HepG2 (cell line): ENCODE data around the gene FAM161A. TPM values are rescaled to one million over a fixed set of nuclear protein-coding genes. Genes with fewer than 3 reads are reported as not detected.

Source experiments
- ATAC-seq: fragments of 200-7000 bp; cut with Tn5 transposase; 3 replicates; pipeline ENCODE4 v1.9.1; 2020; ENCODE audit warnings: mild to moderate bottlenecking, moderate library complexity
- BruUV-seq: library from RNA; stranded (reverse); fragments of 400-500 nt; replicated peaks from 2 replicates; lab custom pipeline; 2021; lab: Mats Ljungman, UMichigan
- CTCF ChIA-PET: fragments of 300-600 bp; formaldehyde crosslinking; extraction: SDS; loops from one replicate; lab custom pipeline; 2021; ENCODE audit warnings: low total read pairs, inconsistent platforms, low intra/inter-chr PET ratio; lab: Yijun Ruan, JAX
- POLR2A ChIA-PET: fragments of 350-600 bp; sonication (Branson Sonifier 250); formaldehyde crosslinking; loops from one replicate; lab custom pipeline; 2020; ENCODE audit warnings: antibody characterized with exemption, inconsistent platforms; lab: Yijun Ruan, JAX
- DNase-seq: peaks from one replicate; pipeline ENCODE4 v3.0.0-alpha.2; 2015; ENCODE audit warnings: low spot score
- FAIRE-seq: peaks from 3 replicates; lab custom pipeline; 2011; peaks lifted over from hg19 to GRCh38; lab: Jason Lieb, UNC
- H2AFZ ChIP-seq: one replicate; pipeline ENCODE4 v1.6.1; 2011; ENCODE audit warnings: low read length, inconsistent platforms
- H3K27ac ChIP-seq: fragments of 300-600 bp; 3 replicates; pipeline ENCODE4 v1.8.0; 2011; ENCODE audit warnings: mixed run types, mild to moderate bottlenecking, mixed read lengths, low read length, inconsistent platforms; ENCODE audit not compliant: insufficient read depth; ENCODE audit errors: extremely low read length
- H3K27me3 ChIP-seq, 2 experiments: fragments of 200-600 bp in 1 of 2; 2 replicates in 1 of 2; 3 replicates in 1 of 2; pipeline versions ENCODE4 v1.6.0 to v1.8.0; 2011; ENCODE audit warnings: low read length in 2 of 2, mild to moderate bottlenecking in 2 of 2, moderate library complexity in 2 of 2, inconsistent platforms in 1 of 2; ENCODE audit not compliant: insufficient read depth in 2 of 2, control insufficient read depth in 1 of 2
- H3K36me3 ChIP-seq, 2 experiments: fragments of 200-600 bp in 1 of 2; replicated peaks in 1 of 2; 2 replicates in 1 of 2; 3 replicates in 1 of 2; pipeline versions ENCODE4 v1.5.1 to v1.8.0; 2011; ENCODE audit warnings: low read length in 2 of 2, inconsistent platforms in 1 of 2; ENCODE audit not compliant: insufficient read depth in 2 of 2, control insufficient read depth in 1 of 2
- H3K4me1 ChIP-seq: 2 replicates; pipeline ENCODE4 v1.5.1; 2012; ENCODE audit warnings: low read length, inconsistent platforms; ENCODE audit not compliant: insufficient read depth
- H3K4me2 ChIP-seq: 2 replicates; pipeline ENCODE4 v1.6.0; 2011; ENCODE audit warnings: low read depth, low read length, inconsistent platforms
- H3K4me3 ChIP-seq, 3 experiments: fragments of 200-600 bp in 1 of 3; sonication (generic), shearing (Covaris generic) in 1 of 3; replicated peaks in 1 of 3; 2 replicates each; pipeline ENCODE4 v1.5.1; 2011 to 2016; ENCODE audit warnings: low read length in 3 of 3, inconsistent platforms in 2 of 3, low read depth in 2 of 3, mild to moderate bottlenecking in 2 of 3, control low read depth in 1 of 3, mixed read lengths in 1 of 3; ENCODE audit not compliant: insufficient read depth in 1 of 3
- H3K79me2 ChIP-seq: one replicate; pipeline ENCODE4 v1.6.1; 2011; ENCODE audit warnings: low read length, inconsistent platforms; ENCODE audit not compliant: insufficient read depth
- H3K9ac ChIP-seq: 2 replicates; pipeline ENCODE4 v1.6.0; 2011; ENCODE audit warnings: mild to moderate bottlenecking, low read depth, low read length, inconsistent platforms; ENCODE audit not compliant: insufficient read depth
- H3K9me3 ChIP-seq: 2 replicates; pipeline ENCODE4 v1.5.1; 2012; ENCODE audit warnings: mild to moderate bottlenecking, low read length
- H4K20me1 ChIP-seq: 2 replicates; pipeline ENCODE4 v1.6.0; 2011; ENCODE audit warnings: inconsistent platforms, mild to moderate bottlenecking, low read length, moderate library complexity; ENCODE audit not compliant: insufficient read depth
- CBX5 ChIP-seq: sonication (generic); formaldehyde crosslinking; IDR thresholded peaks from 2 replicates; pipeline ENCODE4 v1.4.0; 2020; ENCODE audit warnings: missing genetic modification reagents, borderline replicate concordance
- DPF2 ChIP-seq: sonication (generic); formaldehyde crosslinking; IDR thresholded peaks from 2 replicates; pipeline ENCODE4 v1.4.0; 2020; ENCODE audit warnings: mild to moderate bottlenecking, low read depth, missing genetic modification reagents, borderline replicate concordance
- FOXO1 ChIP-seq: sonication (generic); formaldehyde crosslinking; IDR thresholded peaks from 2 replicates; pipeline ENCODE4 v1.4.0; 2020; ENCODE audit warnings: missing genetic modification reagents
- NPAS2 ChIP-seq: sonication (generic); formaldehyde crosslinking; IDR thresholded peaks from 2 replicates; pipeline ENCODE4 v1.8.0; 2022; ENCODE audit warnings: mild to moderate bottlenecking, missing genetic modification reagents, borderline replicate concordance
- SRSF4 ChIP-seq: fragments of 200-400 bp; formaldehyde crosslinking; IDR thresholded peaks from one replicate; pipeline ENCODE4 v1.6.1; 2018; ENCODE audit warnings: mild to moderate bottlenecking, low read depth, low read length, moderate library complexity; ENCODE audit not compliant: poor library complexity, severe bottlenecking
- TSC22D2 ChIP-seq: sonication (generic); formaldehyde crosslinking; IDR thresholded peaks from 2 replicates; pipeline ENCODE4 v1.5.1; 2020; ENCODE audit warnings: missing genetic modification reagents, mild to moderate bottlenecking, borderline replicate concordance
- ZBTB3 ChIP-seq: sonication (generic); formaldehyde crosslinking; IDR thresholded peaks from 2 replicates; pipeline ENCODE4 v1.4.0; 2020; ENCODE audit warnings: low read depth, mild to moderate bottlenecking, moderate library complexity, missing genetic modification reagents, borderline replicate concordance
- ZFX ChIP-seq: sonication (generic); formaldehyde crosslinking; IDR thresholded peaks from 2 replicates; pipeline ENCODE4 v1.4.0; 2020; ENCODE audit warnings: mild to moderate bottlenecking, low read depth, missing genetic modification reagents, moderate library complexity
- ZNF263 ChIP-seq: sonication (generic); formaldehyde crosslinking; IDR thresholded peaks from 2 replicates; pipeline ENCODE4 v1.4.0; 2020; ENCODE audit warnings: missing genetic modification reagents
- ZNF382 ChIP-seq: sonication (generic); formaldehyde crosslinking; IDR thresholded peaks from 2 replicates; pipeline ENCODE4 v1.5.0; 2020; ENCODE audit warnings: missing genetic modification reagents, mild to moderate bottlenecking, borderline replicate concordance
- ZNF543 ChIP-seq: sonication (generic); formaldehyde crosslinking; IDR thresholded peaks from 2 replicates; pipeline ENCODE4 v1.4.0; 2020; ENCODE audit warnings: mild to moderate bottlenecking, missing genetic modification reagents
- ZNF883 ChIP-seq: sonication (generic); formaldehyde crosslinking; IDR thresholded peaks from 2 replicates; pipeline ENCODE4 v1.5.1; 2020; ENCODE audit warnings: mild to moderate bottlenecking, missing genetic modification reagents; ENCODE audit errors: not compliant biosample characterization
- WGBS: methylation state at CpG from one replicate; pipeline ENCODE4 v1.1.6; 2017; ENCODE audit warnings: low lambda C conversion rate; 5-methylcytosine and 5-hydroxymethylcytosine counted together
- in situ Hi-C: cut with HindIII; loops from 2 replicates; pipeline ENCODE4 v1.10.0; 2017; ENCODE audit warnings: low pct_unique_long_range_greater_than_20kb; ENCODE audit not compliant: extremely low pct_ligation_motif_present
- intact Hi-C: fragments of 100-400 bp; cut with micrococcal nuclease; formaldehyde crosslinking; loops from one replicate; pipeline ENCODE4 v1.10.0; 2022; ENCODE audit not compliant: unreplicated experiment
- polyA plus RNA-seq, 8 experiments: library from polyadenylated mRNA; depleted of rRNA in 3 of 8; stranded (reverse) in 7 of 8; unstranded in 1 of 8; fragments of >200 nt; fragmentation: Illumina TruSeq in 4 of 8; extraction: Trizol in 4 of 8; gene quantifications; 2 replicates each; pipeline versions ENCODE4 v1.2.1 to v1.2.3, GENCODE V29; 2011 to 2016; ENCODE audit warnings: low read depth in 4 of 8, missing spikeins in 1 of 8, mixed read lengths in 1 of 8; ENCODE audit not compliant: insufficient read depth in 1 of 8
- total RNA-seq, 5 experiments: library from RNA; depleted of rRNA; stranded (reverse); fragments of >200 nt; fragmentation: Illumina TruSeq; extraction: Trizol; gene quantifications; 2 replicates each; pipeline ENCODE4 v1.2.3, GENCODE V29; 2016; ENCODE audit warnings: low read depth in 1 of 5
- TF ChIP-seq, protein P1 (sequence below): fragments of 450-650 bp; IDR thresholded peaks from 2 replicates; pipeline ENCODE4 v1.6.1; 2017; ENCODE audit warnings: mild to moderate bottlenecking
- TF ChIP-seq, protein P2 (sequence below): IDR thresholded peaks from 2 replicates; pipeline ENCODE4 v1.6.1; 2016
- TF ChIP-seq, protein P3 (sequence below): sonication (generic); formaldehyde crosslinking; IDR thresholded peaks from 2 replicates; pipeline ENCODE4 v1.5.0; 2020; ENCODE audit warnings: missing genetic modification reagents
- TF ChIP-seq, protein P4 (sequence below): sonication (generic); formaldehyde crosslinking; IDR thresholded peaks from 2 replicates; pipeline ENCODE4 v1.4.0; 2020; ENCODE audit warnings: missing genetic modification reagents, borderline replicate concordance

The FAM161A gene
- total and polyA plus RNA-seq, 2 of the 13 experiments (the other 11 are each of a cell fraction or from before 2014, with no cell fraction given): 2.7 to 3.4 TPM

DNA sequence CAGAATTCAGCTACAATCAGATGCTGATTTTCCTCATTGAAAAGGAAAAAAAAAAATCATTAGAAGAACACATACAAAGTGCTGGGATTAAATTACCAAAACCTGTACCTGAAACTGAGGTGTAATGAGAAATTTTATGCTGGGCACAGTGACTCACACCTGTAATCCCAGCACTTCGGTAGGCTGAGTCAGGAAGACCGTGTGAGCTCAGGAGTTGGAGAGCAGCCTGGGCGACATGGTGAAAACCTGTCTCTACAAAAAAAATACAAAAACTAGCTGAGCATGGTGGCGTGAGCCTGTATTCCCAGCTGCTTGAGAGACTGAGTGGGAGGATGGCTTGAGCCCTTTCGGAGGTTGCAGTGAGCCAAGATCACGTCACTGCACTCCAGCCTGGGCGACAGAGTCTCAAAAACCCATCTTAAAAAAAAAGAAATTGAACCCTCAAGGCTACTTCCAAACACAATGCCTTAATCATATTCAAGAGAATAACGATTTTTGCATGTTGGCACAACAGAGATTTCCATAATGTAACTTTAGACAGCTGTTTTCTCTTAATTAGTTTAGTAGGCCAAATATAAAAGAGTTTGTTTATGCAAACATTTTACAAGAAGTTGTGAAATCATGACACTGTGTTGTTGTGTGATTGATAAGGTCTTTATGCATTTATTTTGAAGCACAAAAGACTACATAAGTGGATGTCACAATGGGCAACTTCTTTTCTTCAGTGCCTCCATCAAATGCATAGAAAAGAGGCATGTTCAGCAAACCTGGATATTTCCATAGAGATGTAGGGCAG, 63.9 kb downstream of the FAM161A start:
- intact Hi-C loops (no loop called here), in situ Hi-C loops (no loop called here)
- no TSS peak for BruUV-seq
- Histone ChIP-seq H3K9ac (no peak overlapping the region), H3K9me3 (no peaks in the 10 kb centered on the region), H3K4me3 (no peak overlapping the region), H4K20me1 (no peaks in the 10 kb centered on the region), H3K4me2 (no peak overlapping the region), H3K27ac (no peak overlapping the region), H3K79me2 (no peaks in the 10 kb centered on the region), H3K4me1 (0 out of 2 replicates have a peak, but pooled peaks cover 12% of the 10 kb centered on the region), H3K36me3 (no peaks in the 10 kb centered on the region), H2AFZ (no peak overlapping the region), H3K27me3 (peaks cover 3 to 19% of the 10 kb centered on the region in 2 experiments; a peak in 3 of 5 replicates)
- DNase-seq (no peak), FAIRE-seq (no peak), ATAC-seq (no peak)
- ChIA-PET CTCF (no interaction called here), POLR2A (interaction anchor here (1.7 kb wide), 1 partner anchor 26 kb away, joined by 5 read pairs; no protein-coding TSS in a partner anchor)
- WGBS: 10% methylated on average over 8 of the region's 8 CpGs
- TF ChIP-seq SRSF4 (no peak), ZNF883 (no peak), ZBTB3 (CRISPR knock-in tag) (no peak), CBX5 (CRISPR knock-in tag) (no peak), ZNF263 (CRISPR knock-in tag) (no peak), FOXO1 (CRISPR knock-in tag) (no peak), ZNF382 (CRISPR knock-in tag) (no peak), ZFX (CRISPR knock-in tag) (no peak), ZNF543 (CRISPR knock-in tag) (no peak), TSC22D2 (CRISPR knock-in tag) (no peak), NPAS2 (CRISPR knock-in tag) (no peak), DPF2 (CRISPR knock-in tag) (no peak)
- TF ChIP-seq, protein P1, sequence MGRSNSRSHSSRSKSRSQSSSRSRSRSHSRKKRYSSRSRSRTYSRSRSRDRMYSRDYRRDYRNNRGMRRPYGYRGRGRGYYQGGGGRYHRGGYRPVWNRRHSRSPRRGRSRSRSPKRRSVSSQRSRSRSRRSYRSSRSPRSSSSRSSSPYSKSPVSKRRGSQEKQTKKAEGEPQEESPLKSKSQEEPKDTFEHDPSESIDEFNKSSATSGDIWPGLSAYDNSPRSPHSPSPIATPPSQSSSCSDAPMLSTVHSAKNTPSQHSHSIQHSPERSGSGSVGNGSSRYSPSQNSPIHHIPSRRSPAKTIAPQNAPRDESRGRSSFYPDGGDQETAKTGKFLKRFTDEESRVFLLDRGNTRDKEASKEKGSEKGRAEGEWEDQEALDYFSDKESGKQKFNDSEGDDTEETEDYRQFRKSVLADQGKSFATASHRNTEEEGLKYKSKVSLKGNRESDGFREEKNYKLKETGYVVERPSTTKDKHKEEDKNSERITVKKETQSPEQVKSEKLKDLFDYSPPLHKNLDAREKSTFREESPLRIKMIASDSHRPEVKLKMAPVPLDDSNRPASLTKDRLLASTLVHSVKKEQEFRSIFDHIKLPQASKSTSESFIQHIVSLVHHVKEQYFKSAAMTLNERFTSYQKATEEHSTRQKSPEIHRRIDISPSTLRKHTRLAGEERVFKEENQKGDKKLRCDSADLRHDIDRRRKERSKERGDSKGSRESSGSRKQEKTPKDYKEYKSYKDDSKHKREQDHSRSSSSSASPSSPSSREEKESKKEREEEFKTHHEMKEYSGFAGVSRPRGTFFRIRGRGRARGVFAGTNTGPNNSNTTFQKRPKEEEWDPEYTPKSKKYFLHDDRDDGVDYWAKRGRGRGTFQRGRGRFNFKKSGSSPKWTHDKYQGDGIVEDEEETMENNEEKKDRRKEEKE: no peak
- TF ChIP-seq, protein P2, sequence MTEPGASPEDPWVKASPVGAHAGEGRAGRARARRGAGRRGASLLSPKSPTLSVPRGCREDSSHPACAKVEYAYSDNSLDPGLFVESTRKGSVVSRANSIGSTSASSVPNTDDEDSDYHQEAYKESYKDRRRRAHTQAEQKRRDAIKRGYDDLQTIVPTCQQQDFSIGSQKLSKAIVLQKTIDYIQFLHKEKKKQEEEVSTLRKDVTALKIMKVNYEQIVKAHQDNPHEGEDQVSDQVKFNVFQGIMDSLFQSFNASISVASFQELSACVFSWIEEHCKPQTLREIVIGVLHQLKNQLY (CRISPR knock-in tag): no peak
- TF ChIP-seq, protein P3, sequence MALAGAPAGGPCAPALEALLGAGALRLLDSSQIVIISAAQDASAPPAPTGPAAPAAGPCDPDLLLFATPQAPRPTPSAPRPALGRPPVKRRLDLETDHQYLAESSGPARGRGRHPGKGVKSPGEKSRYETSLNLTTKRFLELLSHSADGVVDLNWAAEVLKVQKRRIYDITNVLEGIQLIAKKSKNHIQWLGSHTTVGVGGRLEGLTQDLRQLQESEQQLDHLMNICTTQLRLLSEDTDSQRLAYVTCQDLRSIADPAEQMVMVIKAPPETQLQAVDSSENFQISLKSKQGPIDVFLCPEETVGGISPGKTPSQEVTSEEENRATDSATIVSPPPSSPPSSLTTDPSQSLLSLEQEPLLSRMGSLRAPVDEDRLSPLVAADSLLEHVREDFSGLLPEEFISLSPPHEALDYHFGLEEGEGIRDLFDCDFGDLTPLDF (CRISPR knock-in tag): no peak
- TF ChIP-seq, protein P4, sequence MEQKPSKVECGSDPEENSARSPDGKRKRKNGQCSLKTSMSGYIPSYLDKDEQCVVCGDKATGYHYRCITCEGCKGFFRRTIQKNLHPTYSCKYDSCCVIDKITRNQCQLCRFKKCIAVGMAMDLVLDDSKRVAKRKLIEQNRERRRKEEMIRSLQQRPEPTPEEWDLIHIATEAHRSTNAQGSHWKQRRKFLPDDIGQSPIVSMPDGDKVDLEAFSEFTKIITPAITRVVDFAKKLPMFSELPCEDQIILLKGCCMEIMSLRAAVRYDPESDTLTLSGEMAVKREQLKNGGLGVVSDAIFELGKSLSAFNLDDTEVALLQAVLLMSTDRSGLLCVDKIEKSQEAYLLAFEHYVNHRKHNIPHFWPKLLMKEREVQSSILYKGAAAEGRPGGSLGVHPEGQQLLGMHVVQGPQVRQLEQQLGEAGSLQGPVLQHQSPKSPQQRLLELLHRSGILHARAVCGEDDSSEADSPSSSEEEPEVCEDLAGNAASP: no peak
